GM19035 (cell line): Measurements from ENCODE around the gene RNF152.
A peak's percentile ranks its signal among the peaks of the same experiment; 100 is the strongest.

ENCODE experiments used
- ATAC-seq: cut with Tn5 transposase; IDR thresholded peaks from one replicate; pipeline ENCODE4 v1.9.1; 2021; ENCODE audit not compliant: unreplicated experiment

The RNF152 gene

DNA sequence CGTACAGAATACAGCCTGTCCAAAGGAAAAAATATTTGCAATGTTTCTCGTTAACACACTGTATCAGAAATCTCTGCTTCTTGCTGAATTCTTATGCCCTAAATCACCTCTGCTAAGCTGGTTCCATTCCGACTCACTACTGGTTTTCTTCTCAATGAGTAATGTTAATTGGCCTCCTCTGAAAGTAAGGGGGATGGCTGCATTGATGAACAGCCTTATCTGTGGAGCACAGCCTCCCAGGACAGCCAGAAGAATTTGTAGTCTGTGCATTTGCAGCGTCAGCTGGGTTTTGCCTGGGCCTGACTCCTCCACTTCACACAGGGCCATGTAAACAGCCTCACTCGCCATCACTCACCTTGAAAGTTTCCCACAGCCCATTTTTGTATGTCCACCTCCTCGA lies 127.7 kb downstream of the RNF152 start:
- no peak for ATAC-seq

- ATAC-seq = peak; percentile 80
These were observed 128.4 kb downstream of the RNF152 start for GRCh38 chr18:61764381-61764780.

GRCh38 chr18:61761875-61762274 lies 130.9 kb downstream of the RNF152 start:
- ATAC-seq = no peak
